Kidney epithelial cell (primary cell): ENCODE results near the gene TLX1. TPM values are rescaled to one million over a fixed set of nuclear protein-coding genes. Genes with fewer than 3 reads are reported as not detected.

Source experiments
- DNase-seq: peaks from one replicate; pipeline ENCODE4 v3.0.0-alpha.2; 2010; ENCODE audit warnings: low read depth
- H3K27me3 ChIP-seq: 2 replicates; pipeline ENCODE4 v1.6.0; 2011; ENCODE audit warnings: low read length; ENCODE audit not compliant: control insufficient read depth, insufficient read depth
- H3K36me3 ChIP-seq: 2 replicates; pipeline ENCODE4 v1.5.1; 2011; ENCODE audit warnings: low read length; ENCODE audit not compliant: control insufficient read depth, insufficient read depth
- H3K4me3 ChIP-seq: 2 replicates; pipeline ENCODE4 v1.5.1; 2011; ENCODE audit warnings: low read depth, mild to moderate bottlenecking, control low read depth, low read length
- total RNA-seq: library from RNA; depleted of rRNA; stranded (reverse); fragments of >200 nt; gene quantifications from 2 replicates; pipeline ENCODE4 v1.2.3, GENCODE V29; 2015
- TF ChIP-seq, protein P1 (sequence below): IDR thresholded peaks from 2 replicates; pipeline ENCODE4 v1.5.1; 2011; ENCODE audit warnings: mild to moderate bottlenecking, moderate library complexity, low read length, control low read depth, inconsistent platforms; ENCODE audit not compliant: insufficient read depth, poor library complexity, severe bottlenecking

Gene TLX1
- total RNA-seq, 1 donor from 2014 or later, result not detected

DNA sequence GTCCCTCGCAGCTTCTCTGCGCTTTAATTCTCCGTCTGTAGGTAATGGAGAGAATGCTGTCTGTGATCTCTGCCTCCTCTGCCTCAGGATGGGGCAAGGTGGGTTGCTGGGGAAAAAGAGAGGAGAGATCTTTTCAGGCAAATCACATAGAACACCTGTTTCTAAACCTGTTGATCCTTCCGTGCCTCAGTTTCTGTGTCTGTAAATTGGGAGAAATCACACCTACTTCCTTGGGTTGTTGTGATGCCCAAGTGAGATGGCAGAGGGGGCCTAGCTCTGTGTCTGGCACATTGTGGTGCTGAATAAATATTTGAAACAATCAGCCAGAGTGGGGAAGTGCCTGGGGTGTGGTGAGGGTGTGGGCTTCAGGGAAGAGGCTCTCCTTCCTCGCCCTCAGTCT, 40.5 kb upstream of the TLX1 start:
- peaks cover 83% of the 10 kb centered on the region for H3K27me3 ChIP-seq
- TF ChIP-seq, protein P1, sequence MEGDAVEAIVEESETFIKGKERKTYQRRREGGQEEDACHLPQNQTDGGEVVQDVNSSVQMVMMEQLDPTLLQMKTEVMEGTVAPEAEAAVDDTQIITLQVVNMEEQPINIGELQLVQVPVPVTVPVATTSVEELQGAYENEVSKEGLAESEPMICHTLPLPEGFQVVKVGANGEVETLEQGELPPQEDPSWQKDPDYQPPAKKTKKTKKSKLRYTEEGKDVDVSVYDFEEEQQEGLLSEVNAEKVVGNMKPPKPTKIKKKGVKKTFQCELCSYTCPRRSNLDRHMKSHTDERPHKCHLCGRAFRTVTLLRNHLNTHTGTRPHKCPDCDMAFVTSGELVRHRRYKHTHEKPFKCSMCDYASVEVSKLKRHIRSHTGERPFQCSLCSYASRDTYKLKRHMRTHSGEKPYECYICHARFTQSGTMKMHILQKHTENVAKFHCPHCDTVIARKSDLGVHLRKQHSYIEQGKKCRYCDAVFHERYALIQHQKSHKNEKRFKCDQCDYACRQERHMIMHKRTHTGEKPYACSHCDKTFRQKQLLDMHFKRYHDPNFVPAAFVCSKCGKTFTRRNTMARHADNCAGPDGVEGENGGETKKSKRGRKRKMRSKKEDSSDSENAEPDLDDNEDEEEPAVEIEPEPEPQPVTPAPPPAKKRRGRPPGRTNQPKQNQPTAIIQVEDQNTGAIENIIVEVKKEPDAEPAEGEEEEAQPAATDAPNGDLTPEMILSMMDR, result no peak

DNA sequence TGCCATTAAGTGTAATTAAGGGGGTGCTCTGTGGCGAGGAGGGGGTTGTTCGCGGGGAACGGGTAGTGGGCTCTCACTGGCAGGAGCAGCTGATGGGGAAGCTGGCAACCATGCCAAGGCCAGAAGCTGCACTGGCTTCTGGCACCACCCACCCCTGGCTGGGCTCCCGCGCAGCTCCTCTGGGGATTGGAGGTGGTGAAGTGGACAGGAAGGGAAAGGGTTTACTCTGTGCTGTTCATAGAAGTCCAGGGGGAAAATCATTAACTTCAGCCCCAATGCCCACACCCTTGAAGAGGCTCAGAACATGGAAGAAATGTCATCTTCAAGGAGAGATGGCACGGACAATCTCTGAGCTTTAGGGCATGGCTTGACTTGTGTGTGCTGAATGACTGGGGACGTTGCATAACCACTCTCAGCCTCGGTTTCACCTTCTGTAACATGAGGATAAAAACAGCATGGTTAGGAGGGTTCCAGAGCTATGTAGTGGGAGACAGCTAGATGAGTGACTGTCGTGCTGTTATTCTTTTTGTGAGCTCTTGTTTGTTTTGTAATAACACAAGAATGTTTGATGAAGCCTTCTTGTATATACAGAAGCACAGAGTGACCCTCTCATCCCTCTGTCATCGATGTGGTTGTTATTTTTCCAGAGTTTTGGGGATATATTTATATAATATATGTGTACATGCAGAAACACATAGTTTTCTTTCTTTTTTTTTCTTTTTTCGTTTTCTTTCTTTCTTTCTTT, 39.4 kb upstream of the TLX1 start:
- DNase-seq, result no peak
- no peak overlapping the region for H3K4me3 ChIP-seq
- H3K36me3 ChIP-seq, result no peaks in the 10 kb centered on the region
- H3K27me3 ChIP-seq, result peaks cover 85% of the 10 kb centered on the region
- TF ChIP-seq, protein P1, result no peak

More for the DNA sequence above, 40.5 kb upstream of the TLX1 start:
- no peak for DNase-seq
- H3K36me3 ChIP-seq, result no peaks in the 10 kb centered on the region
- H3K4me3 ChIP-seq, result no peak overlapping the region

DNA sequence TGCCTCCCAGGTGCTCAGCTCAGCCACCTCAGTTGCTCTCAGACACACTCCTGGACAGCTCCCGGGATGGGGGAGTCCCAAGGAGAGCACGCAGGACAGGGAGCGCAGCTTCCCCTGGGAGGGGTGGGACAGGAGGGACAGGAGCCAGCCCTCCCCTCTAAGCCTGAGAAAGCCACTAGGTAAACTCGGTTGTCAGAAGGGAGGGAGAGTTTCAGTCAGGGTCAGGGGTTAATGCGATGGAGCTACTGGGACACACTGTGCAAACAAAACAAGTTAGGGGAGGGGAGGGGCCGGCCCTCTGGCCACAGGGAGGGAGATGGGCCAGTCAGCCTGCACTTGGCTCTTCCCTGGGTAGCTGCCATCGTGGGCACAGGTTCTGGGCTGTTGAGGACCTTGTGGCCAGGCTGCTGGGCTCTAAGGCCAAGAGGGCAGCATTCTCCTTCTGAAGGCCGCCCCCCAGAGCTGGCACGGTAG, 38.2 kb upstream of the TLX1 start:
- peaks cover 82% of the 10 kb centered on the region for H3K27me3 ChIP-seq
- TF ChIP-seq, protein P1, result no peak
- H3K4me3 ChIP-seq, result no peak overlapping the region
- H3K36me3 ChIP-seq, result no peaks in the 10 kb centered on the region
- no peak for DNase-seq

DNA sequence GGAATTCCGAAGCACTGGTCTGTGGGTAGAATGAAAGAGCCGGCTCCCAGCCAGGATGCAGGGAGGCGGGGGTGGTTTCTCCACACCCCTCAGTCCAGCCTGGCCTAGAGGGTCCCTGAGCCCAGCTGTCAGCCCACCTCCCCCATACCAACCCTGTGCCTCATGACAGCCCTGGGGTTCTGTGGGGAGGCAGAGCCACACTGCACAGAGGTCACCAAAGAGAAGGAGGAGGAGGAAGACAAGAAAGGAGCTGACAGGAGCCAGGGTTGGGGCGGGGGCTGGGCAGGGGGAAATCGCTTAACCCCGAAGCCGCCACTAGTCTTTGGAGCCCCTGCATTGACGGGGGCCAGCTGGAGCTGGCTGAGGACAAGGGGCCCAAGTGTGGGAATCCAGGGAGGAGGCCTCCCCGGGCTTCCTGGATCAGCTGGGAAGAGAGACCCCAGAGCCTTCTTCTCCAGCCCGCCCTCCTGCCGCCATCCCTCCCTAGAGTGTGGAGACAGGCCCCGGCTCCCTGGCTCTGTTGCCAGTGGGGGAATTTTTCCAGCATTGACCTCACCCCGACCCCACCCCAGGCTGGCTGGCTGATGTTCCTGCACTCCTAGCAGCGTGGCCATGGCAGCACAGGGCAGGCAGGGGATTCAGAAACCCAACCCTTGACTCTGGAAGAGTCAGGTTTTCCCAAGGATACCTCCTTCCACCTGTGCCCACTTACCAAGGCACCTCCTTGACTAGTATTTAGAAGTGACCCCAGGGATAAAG, 36.8 kb upstream of the TLX1 start:
- Histone ChIP-seq H3K27me3 (peaks cover 74% of the 10 kb centered on the region), H3K4me3 (no peak overlapping the region), H3K36me3 (no peaks in the 10 kb centered on the region)
- TF ChIP-seq, protein P1, result no peak
- no peak for DNase-seq

DNA sequence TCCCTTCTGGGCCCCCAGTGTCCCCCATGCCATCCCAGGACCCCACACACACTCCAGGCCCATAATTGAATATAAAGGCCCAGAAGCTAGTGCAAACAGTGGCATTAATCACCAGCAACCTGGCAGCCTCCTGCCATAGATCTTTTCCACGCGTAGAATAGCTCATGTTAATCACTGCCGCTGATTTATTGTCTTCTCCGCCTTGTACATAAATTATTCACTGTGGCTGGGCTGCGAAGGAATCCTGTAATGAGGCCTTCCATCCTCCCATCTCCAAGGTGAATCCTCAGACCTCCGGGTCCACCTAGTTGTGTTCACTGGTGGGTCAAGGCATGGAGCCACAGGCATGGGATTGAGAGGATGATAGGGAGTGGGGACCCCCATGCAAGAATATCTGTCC, 36.1 kb upstream of the TLX1 start:
- no peaks in the 10 kb centered on the region for H3K36me3 ChIP-seq
- H3K27me3 ChIP-seq, result peaks cover 71% of the 10 kb centered on the region
- TF ChIP-seq, protein P1, result no peak
- no peak for DNase-seq
- no peak overlapping the region for H3K4me3 ChIP-seq
